NCI-H2029 treated with DMSO at 0.1 percent for 48 hours (cell line): ENCODE data around the gene TRABD2B.

Experiments used
- DNase-seq: peaks from one replicate; lab custom pipeline; 2025; lab: John Stamatoyannopoulos, UW

The TRABD2B gene

DNA sequence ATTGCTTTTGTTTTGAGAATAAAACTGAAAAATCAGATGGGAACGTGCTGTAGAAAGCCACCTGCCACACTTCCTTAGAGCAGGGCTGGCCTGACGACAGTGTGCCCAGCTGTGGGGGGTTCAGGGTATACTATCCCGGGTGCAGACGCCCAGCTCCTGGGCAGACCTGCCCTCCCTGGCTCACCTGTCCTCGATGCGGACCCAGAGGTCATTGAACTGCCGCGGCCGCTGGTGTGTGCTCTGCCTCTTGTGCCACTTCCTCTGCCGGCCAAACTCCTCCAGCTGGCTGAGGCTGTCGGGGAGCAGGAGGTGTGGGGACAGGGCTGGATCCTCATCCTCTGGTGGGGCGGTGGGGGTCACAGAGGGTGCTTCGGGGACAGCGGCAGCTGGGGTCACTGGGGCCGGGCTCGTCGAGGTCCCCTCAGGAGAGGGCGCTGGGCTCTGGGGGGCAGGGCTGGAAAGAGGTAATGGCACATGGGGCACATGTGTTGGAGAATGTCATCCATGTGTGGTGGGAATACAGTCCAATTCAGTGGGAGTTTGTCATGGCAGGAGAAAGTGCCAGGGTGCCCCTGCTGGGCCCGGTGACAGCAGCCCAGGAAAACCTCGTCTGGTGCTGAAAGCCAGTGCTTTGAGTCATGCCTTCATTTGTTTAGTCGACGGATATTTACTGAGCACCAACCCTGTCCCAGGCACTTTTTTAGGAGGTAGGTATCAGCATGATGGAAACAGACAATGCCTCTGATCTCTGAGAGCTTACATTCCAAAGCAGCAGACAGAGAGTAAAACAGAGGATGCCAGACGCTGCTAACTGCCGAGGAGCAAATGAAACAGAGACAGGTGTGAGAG, 222.0 kb downstream of the TRABD2B start:
- no peak for DNase-seq

DNA sequence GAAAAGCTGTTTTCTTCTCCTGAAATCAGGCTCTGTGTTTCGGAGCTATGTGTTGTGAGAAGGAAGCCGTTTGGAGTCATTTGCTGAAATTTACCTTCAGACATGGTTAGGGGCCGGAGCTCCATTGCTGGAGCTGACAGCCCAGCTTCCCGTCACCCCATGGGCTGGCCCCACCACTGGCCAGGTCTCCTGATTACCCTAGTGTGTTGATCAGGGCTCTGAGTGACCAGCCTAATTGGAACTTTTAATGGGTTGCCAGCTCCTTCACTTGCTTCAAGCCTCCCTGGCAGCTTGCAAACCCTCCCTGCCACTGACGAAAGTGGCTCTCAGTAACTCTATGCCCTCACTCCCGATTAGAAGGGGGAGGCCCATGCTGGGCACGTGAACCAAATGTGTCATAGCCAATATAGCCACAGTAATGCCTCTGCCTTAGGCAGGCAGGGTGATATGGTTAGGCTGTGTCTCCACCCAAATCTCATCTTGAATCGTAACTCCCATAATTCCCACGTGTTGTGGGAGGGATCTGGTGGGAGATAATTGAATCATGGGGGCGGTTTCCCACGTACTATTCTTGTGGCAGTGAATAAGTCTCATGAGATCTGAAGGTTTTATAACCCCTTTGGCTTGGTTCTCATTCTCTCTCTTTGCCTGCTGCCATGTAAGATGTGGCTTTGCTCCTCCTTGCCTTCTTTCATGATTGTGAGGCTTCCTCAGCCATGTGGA, 224.1 kb downstream of the TRABD2B start:
- no peak for DNase-seq

DNA sequence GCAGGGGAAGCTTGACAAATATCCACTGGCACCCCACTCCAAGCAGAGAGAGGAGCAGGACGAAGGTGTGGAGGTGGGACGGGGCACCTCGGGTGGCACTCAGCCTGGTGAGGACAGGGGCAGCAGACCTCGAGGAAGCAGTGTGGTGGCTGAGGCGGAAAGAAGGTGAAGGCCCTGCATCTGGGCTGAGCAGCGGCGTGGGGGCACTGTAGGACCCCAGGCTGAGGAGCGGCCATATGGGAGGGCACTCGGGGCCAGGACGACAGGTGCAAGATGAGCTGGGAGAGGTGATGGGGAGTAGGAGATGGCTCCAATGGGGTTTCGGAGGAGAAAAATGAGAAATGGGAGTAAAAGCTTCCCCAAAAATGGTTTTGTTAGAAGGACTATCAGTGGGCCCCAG, 224.9 kb downstream of the TRABD2B start:
- no peak for DNase-seq

DNA sequence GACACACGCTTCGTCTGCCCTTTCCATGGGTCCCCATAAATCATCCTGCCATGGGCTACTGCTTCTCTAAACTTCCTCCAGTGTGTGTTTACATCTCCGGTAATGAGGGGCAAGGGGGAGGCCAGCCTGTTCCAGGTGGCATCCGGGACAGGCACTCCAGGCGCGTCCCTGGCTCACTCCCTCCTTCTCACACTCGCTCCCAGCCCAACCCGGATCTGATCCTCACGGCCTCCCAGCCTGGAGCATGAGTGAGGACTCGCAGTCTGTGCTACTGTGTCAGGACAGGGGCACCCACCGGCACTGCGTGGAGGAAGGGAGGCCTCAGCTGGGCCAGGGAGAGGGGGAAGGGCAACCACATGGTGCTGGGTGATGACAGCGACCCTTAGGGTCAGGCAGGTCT, 225.4 kb downstream of the TRABD2B start:
- no peak for DNase-seq

DNA sequence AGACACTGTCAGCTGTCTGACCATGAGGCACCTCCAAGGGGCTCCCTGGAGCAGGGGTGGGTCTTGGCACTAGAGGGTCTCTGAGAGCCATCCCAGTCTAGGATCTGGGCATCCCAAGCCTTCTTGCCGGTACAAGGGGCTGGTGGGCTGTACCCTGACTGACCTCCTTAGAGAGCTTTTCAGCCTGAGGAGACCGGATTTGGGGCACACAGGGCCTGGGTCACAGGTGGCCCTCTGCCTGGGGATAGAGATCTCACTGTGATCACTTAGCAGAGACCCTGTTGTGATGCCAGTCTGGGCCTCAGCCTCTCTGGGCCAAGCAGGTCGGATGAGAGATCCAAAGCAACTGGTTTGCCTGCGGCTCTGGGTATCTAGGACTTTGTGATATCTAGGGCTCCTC, 227.2 kb downstream of the TRABD2B start:
- DNase-seq: no peak

DNA sequence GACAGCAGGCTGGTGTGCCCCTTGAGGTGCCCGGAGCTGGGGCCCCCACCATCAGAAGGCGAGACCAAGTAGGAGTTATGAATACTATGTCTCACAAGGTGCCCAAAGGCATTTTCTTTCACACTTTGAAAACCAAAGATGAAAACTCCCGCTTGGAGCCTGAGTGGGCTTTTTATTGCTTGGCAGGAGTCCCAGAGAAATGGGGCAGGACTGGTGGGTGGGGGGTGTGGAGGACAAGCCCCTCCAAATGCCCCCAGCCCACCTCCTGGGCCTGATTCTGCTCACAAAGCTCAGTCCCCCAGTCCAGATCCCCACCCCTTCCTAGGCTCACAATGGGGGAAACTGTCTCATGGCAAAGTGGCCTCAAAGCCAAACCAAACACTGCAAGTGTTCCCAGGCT, 227.9 kb downstream of the TRABD2B start:
- DNase-seq: no peak

DNA sequence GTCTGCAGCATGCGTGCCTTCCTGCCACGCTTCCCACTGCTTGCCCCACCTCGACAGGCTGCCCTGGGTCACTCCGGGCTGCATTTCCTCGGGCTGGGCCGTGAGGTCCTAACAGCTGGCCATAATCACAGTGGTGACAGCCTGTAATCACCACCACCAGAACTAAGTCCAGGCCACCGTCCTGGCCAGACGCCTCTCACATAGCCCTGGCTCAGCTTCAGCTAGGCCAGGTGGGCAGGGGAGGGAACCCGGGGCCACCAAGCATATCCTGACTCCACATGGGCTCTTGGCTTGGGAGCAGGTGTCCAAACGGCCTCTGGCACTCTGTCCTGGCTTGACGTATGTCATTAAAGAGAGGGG, 229.5 kb downstream of the TRABD2B start:
- DNase-seq: no peak

DNA sequence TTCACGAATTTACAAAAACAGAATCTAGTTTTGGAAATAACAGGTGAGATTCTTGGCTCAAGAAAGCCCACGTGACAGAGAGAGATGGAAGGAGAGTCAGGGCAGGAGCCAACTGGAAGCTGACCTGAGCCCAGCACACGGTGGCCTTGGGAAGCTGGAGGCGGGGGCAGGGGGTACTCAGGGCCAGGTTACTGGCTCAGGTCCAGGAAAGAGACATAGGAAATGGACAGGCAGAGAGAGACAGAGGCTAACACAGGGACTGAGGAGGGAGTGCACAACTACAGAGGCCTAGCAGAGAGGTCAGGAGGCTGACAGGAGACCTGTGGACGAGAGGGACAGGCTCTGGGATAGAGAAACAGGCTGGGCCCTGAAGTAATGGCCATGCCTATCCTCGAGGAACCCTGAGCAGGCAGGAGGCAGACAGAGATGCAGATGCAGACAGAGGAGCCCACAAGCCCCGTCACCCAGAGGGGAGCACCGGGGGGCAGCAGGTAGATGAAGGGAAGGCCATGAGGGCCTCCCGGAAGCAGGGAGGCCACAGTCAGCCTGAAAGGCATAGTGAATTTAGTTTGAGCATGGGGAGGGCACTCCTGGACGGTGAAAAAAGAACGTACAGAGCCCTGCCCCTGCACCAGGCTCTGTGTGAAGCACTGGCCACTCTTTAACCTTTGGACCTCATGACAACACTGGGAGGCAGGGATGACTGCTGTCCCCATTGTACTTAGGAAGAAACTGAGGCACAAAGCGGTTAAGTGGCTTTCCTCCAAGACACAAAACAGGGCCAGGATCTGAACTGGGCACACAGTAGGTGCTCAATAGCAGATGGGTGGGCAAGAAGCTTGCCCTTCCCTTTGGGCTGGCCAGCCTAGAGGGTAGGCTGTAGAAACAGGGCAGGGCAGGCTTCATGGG, 230.1 kb downstream of the TRABD2B start:
- DNase-seq: peak; percentile 37

DNA sequence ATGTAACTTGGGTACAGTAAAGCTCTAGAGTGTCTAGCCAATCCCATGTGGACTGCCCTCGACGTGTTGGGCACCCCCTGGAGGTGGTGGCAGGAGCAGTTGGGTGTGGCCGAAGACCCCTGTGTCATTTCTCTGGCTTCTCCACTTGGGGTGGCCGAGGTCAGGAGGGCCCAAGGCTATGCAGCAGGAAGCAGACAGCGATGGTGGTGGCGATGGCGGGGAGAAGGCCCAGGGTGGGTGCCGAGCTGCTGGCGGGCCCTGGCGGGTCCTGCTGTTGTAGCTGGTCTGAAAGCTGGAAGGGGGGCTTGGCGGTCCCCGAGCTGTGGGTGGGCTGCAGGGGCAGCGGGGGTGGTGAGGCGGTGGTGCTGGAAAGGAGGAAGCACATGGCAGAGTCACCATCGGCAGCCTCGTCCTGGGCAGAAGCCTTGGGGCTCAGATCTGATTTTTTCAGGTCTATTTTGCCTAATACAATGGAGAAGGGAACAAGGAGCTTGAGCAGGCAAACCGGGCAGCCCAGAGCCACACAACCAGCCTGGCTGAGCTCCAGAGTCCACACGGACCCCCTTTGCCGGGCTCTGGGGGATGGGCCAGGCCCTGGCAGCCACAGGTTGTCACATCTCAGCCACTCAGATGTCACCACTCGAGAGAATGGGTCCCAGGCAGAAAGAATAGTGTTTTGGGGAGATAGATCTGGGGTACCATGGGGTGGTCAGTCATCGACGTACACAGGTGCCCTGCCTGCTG, 231.3 kb downstream of the TRABD2B start:
- DNase-seq: no peak

DNA sequence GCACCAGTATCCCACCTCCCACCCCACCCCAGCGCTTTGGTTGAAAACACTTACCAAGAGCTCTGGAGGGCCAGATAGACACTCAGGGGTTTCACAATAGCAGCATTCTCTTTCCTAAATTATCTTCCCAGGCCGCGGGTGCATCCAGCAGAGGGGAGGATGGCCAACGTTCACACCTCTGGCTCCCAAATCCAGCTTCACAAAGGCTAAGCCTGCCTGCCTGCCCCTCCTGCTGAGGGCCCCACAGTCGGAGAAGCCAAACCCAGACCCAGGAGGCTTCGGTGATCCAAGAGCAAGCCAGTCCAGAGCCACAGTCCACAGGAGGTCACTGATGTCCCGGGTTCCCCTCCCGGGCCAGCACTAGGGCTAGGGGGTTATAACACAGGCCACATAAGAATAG, 231.9 kb downstream of the TRABD2B start:
- DNase-seq: no peak

DNA sequence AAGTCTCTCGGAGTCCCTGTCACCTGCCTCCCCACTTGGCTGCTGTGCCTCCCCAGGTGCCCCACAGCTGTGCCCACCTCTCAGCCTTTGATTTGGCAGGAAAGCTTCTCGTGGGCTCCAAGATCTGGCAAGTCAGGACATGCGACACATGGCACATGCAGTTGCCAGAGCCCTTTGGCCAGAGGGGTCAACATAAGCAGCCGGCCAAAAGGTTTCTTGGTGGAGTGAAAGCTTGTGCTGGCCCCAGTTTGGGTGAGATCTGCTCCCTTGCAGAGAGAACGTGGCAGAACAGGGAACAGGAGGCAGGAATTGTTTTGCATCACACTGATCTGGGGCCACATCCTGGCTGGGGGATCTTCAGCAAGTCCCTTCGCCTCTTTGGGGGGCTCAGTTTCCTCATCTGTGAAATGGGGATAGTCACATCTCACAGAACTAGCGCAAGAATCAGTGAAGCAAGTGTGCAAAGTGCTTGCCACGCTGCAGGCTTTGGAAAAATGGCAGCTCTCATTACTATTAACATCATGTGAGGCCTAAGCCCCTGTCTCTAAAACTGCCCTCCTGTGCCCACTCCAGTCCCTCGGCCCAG, 232.6 kb downstream of the TRABD2B start:
- DNase-seq: no peak

DNA sequence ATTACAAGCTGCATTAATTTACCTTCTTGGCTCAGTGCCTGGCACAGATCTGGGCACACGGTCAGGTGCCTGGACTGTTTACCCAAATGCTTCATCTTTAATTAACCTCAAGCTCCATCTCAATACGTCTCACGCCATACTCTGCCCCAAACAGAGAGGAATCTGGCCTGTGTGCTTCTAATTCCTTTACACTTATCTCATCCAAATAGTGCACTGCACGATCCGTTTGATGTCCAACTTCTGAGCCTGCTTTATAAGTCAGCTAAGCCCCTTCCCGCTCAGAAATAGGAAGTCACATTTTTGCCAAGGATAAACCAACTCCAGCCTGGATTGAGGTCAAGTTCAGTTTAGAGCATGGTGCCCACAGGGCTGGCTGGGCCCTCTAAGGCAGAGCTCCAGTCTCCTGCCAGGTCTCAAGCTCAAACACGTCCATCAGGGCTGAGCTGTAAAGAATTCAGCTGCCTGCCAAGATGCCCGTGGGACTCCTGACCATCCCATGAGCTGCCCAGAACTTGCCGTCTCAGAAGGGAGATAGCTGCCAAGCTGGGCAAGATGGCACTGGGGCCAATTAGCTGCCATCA, 233.5 kb downstream of the TRABD2B start:
- peak; percentile 24 for DNase-seq

DNA sequence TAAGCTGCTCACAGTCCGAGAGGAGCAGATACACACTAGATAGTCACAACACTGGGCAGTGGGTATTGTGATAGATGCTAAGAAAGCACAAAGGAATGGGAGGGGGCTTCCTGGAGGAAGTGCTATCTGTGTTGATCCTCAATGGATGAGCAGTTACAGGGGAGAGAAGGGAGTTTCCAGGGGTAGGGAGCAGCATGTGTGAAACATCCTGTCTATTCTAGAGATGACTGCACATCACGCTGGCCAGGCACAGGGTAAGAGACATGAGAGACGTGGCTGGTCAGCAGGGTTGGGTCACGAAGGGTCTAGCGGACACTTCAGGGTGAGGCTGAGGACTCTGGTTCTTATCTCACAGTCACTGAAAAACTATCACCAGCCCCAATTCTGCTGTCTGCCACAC, 235.2 kb downstream of the TRABD2B start:
- no peak for DNase-seq

DNA sequence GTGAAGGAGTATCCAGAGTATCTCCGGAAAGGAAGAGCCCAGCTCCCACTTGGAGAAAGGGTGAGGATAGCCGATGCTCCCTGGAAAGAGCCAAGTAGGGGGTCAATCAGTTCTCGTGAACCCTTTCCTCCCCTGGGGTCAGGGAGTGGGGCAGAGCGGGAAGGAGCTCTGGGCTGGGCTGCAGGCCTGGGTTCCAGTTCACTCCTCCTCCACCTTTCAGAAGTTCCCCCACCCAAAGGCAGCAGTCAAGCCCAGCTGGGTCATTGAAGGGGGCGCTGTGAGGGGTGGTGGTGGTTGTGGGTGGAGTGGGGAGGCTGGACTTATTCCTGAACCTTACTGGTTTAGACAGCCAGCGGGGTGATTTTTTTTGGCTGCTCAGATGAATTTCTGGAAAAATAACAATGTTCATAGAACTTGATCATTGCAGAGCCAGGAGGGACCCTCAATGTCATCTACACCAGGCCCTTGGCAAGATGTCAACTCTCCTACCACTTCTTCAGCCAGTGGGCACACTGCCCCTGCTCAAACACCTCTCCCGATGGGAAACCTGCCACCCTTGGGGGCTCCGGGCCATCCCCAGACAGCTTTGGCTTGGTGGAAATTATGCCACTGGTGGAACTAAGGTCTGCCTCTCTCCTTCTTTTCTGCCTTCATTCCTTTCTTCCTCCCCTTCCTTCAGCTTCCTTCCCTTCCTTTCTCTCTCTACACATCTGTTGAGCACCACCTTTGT, 235.8 kb downstream of the TRABD2B start:
- no peak for DNase-seq

DNA sequence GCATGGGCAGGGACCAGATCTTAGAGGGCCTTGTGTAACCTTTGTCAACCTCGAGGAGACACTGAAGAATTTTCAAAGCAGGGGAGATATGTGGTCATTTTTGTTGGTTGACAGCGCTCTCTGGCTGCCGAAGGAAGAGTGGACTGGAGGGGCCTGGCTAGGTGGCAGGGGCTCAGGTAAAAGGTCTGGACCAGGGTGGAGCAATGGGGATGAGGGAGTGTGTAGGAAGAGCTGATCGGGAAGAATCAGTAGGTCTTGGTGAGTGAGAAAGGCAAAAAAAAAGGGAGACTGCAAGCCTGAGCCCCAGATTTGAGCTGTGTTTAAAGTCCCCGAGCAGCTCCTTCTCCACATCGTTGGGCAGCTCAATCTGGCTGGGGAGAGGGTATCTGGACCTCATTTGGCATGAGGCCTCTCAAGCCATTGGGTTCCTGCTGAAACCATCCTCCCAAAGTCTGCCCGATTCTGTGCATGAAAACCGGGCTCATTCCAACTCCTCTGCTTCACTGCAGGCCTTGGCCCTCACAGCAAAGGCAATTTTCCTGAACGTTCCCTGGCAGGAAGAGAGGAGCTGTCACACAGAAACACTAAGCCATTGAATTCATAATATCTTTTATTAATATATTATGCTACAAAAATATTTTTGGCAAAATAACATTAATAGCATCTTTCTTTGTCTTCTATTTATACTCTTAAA, 237.1 kb downstream of the TRABD2B start:
- DNase-seq: no peak

DNA sequence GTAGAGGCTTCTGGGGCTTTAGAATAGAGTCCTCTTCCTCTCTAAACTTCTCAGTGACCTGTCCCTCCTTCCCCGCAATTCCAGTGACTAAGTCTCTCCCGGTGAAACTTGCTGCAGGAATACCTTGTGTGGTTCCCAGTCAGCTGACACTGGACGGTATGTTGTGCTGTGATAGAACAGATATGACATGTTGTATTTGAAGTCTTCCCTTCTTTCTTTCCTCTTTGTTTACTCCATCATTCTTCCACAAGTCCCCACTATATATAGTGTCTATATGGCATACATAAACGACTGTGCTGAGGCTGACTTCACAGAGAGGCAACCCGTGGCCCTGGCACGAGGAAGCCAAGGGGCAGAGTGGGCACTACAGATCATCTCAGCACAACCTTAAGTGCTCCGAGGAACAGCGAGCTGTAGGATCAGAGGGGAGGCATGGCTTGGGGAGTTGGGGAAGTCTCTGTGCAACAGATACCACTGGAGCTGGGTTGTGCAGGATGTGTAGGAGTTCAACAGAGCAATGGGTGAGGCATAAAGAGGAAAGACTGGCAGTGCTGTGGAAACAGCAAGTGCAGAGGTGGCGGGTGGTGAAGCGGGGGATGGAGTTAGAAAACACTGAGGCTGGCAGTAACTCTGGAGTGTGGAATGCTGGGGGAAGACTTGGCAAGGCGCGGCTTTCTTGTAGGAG, 237.8 kb downstream of the TRABD2B start:
- DNase-seq: no peak

DNA sequence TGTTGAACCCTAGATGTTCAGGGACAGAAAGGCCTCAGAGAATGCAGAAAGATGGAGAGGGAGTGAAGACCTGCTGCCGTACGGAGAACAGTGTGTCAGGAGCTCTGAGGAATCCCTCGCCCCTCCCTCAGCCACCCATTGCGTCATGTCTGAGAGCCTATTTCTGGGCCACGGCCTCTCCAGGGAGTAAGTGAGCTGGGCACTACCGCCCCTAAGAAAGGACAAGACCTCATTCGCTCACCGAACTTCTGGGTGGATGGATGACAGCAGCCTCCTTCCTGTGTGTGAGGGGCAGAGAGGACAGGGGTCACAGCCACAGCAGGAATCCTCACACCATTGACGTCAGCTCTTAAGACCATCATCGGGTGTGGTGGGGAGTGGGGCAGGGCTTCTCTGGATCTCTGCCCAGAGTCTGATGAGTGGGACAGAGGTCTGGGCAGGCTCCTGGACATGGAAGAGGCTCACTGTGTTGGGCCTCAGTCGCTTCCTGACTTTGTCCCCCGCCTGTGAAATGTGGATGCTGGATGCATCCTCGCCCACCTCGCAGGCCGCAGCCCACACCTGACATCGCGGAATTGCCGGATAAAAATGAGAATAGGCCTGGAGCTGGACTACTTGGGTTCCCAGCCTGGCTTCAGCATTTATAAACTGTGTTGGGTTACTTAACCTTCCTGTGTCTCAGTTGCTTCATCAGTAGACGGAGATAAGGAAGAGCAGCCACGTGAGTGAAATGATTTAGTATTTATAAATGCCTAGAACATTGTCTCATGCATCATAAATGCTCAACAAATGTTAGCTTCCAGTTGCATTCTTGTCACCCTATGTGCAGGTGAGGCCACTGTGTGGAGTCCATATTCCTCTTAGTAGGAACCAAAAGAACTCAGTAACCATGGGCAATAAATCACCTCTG, 238.6 kb downstream of the TRABD2B start:
- DNase-seq: no peak
